Endothelial cell of umbilical vein (primary cell): ENCODE measurements around the gene AQP12A. TPM values are rescaled to one million over a fixed set of nuclear protein-coding genes. Genes with fewer than 3 reads are reported as not detected.

ENCODE experiments used
- BruUV-seq: library from RNA; stranded (reverse); fragments of 400-500 nt; replicated peaks from 2 replicates; lab custom pipeline; 2021; lab: Mats Ljungman, UMichigan
- CTCF ChIA-PET: fragments of 300-600, 350-600 bp; sonication (Branson Sonifier 250); formaldehyde crosslinking; loops from one replicate; lab custom pipeline; 2021; ENCODE audit warnings: antibody characterized with exemption, inconsistent platforms; lab: Charles Lee
- POLR2A ChIA-PET: fragments of 300-600, 350-600 bp; sonication (Branson Sonifier 250); formaldehyde crosslinking; loops from one replicate; lab custom pipeline; 2021; ENCODE audit warnings: antibody characterized with exemption, inconsistent platforms; lab: Charles Lee
- DNase-seq: peaks from one replicate; pipeline ENCODE4 v3.0.0-alpha.2; 2011; ENCODE audit warnings: low read depth, low spot score
- FAIRE-seq: peaks from 2 replicates; lab custom pipeline; 2011; peaks lifted over from hg19 to GRCh38; lab: Jason Lieb, UNC
- H2AFZ ChIP-seq: 2 replicates; pipeline ENCODE4 v1.6.0; 2012; ENCODE audit warnings: low read depth, low read length, control low read depth, inconsistent platforms
- H3K27ac ChIP-seq: 2 replicates; pipeline ENCODE4 v1.5.1; 2011; ENCODE audit warnings: low read depth, mild to moderate bottlenecking, control low read depth, low read length, moderate library complexity; ENCODE audit not compliant: insufficient read depth
- H3K27me3 ChIP-seq, 2 experiments: 2 replicates each; pipeline versions ENCODE4 v1.6.0 to v1.6.1; 2011; ENCODE audit warnings: low read length in 2 of 2, mixed read lengths in 1 of 2; ENCODE audit not compliant: control insufficient read depth in 2 of 2, insufficient read depth in 2 of 2
- H3K36me3 ChIP-seq, 2 experiments: 2 replicates in 1 of 2; 3 replicates in 1 of 2; pipeline ENCODE4 v1.5.1; 2011; ENCODE audit warnings: low read length in 2 of 2, mild to moderate bottlenecking in 1 of 2, moderate library complexity in 1 of 2; ENCODE audit not compliant: control insufficient read depth in 2 of 2, insufficient read depth in 2 of 2; ENCODE audit errors: extremely low read depth in 1 of 2
- H3K4me1 ChIP-seq: 3 replicates; pipeline ENCODE4 v1.5.1; 2011; ENCODE audit warnings: mild to moderate bottlenecking, low read length; ENCODE audit not compliant: control insufficient read depth, insufficient read depth; ENCODE audit errors: extremely low read depth
- H3K4me2 ChIP-seq: 2 replicates; pipeline ENCODE4 v1.6.1; 2011; ENCODE audit warnings: low read length, control low read depth, mixed read lengths; ENCODE audit not compliant: insufficient read depth
- H3K4me3 ChIP-seq, 3 experiments: fragments of 200-600 bp in 1 of 3; sonication (generic), shearing (Covaris generic) in 1 of 3; replicated peaks in 1 of 3; 2 replicates each; pipeline ENCODE4 v1.5.1; 2011 to 2016; ENCODE audit warnings: control low read depth in 3 of 3, low read length in 3 of 3, mild to moderate bottlenecking in 2 of 3, inconsistent platforms in 1 of 3, low read depth in 1 of 3, moderate library complexity in 1 of 3; ENCODE audit not compliant: insufficient read depth in 1 of 3
- H3K79me2 ChIP-seq: 2 replicates; pipeline ENCODE4 v1.6.0; 2012; ENCODE audit warnings: low read length, inconsistent platforms; ENCODE audit not compliant: control insufficient read depth, insufficient read depth
- H3K9ac ChIP-seq: replicated peaks from 2 replicates; pipeline ENCODE3; 2011; ENCODE audit warnings: low read length, control low read depth; ENCODE audit not compliant: insufficient read depth; ENCODE audit errors: extremely low read depth
- H3K9me1 ChIP-seq: replicated peaks from 3 replicates; pipeline ENCODE4 v1.6.0; 2011; ENCODE audit warnings: mild to moderate bottlenecking, low read length; ENCODE audit not compliant: control insufficient read depth, insufficient read depth; ENCODE audit errors: extremely low read depth
- H3K9me3 ChIP-seq: replicated peaks from 2 replicates; pipeline ENCODE4 v1.5.1; 2012; ENCODE audit warnings: low read length, inconsistent platforms; ENCODE audit not compliant: control insufficient read depth, insufficient read depth
- H4K20me1 ChIP-seq: replicated peaks from 2 replicates; pipeline ENCODE3; 2011; ENCODE audit warnings: mild to moderate bottlenecking, low read length; ENCODE audit not compliant: control insufficient read depth, insufficient read depth; ENCODE audit errors: extremely low read depth
- EZH2 ChIP-seq: IDR thresholded peaks from 2 replicates; pipeline ENCODE4 v1.6.1; 2012; ENCODE audit warnings: borderline replicate concordance, low read depth, mild to moderate bottlenecking, moderate library complexity, low read length, inconsistent platforms; ENCODE audit not compliant: severe bottlenecking
- FOS ChIP-seq: IDR thresholded peaks from 2 replicates; pipeline ENCODE4 v1.6.1; 2011; ENCODE audit warnings: mild to moderate bottlenecking, low read length, moderate library complexity, borderline replicate concordance; ENCODE audit not compliant: insufficient read depth
- GATA2 ChIP-seq: IDR thresholded peaks from 2 replicates; pipeline ENCODE4 v1.7.0; 2011; ENCODE audit warnings: low read depth, mild to moderate bottlenecking, moderate library complexity, mixed read lengths, low read length; ENCODE audit not compliant: insufficient read length, insufficient read depth
- JUN ChIP-seq: IDR thresholded peaks from 2 replicates; pipeline ENCODE4 v1.6.1; 2011; ENCODE audit warnings: borderline replicate concordance, low read depth; ENCODE audit not compliant: insufficient read length, insufficient read depth
- MYC ChIP-seq: IDR thresholded peaks from one replicate; pipeline ENCODE4 v1.6.1; 2011; ENCODE audit warnings: mild to moderate bottlenecking, low read depth, low read length
- POLR2A ChIP-seq: IDR thresholded peaks from 2 replicates; pipeline ENCODE4 v1.6.1; 2012; ENCODE audit warnings: low read depth, mild to moderate bottlenecking, control low read depth, low read length
- POLR2AphosphoS5 ChIP-seq: IDR thresholded peaks from 2 replicates; pipeline ENCODE4 v1.6.1; 2012; ENCODE audit warnings: low read depth, mild to moderate bottlenecking, control low read depth, low read length, moderate library complexity; ENCODE audit not compliant: insufficient read depth
- dilution Hi-C: fragments of 300-500 bp; cut with MboI; formaldehyde crosslinking; loops from one replicate; pipeline ENCODE4 v1.15.0; 2019; ENCODE audit warnings: low sequenced_read_pairs; ENCODE audit not compliant: extremely low pct_ligation_motif_present
- intact Hi-C: fragments of 100-400 bp; cut with micrococcal nuclease; formaldehyde crosslinking; loops from one replicate; pipeline ENCODE4 v1.10.0; 2022
- polyA plus RNA-seq, 4 experiments: library from polyadenylated mRNA; depleted of rRNA in 3 of 4; stranded (reverse) in 3 of 4; unstranded in 1 of 4; fragments of >200 nt; gene quantifications; 2 replicates each; pipeline versions ENCODE4 v1.2.1 to v1.2.3, GENCODE V29; 2011 to 2012; ENCODE audit warnings: missing spikeins in 1 of 4
- total RNA-seq: library from RNA; stranded (reverse); gene quantifications from 2 replicates; pipeline ENCODE4 v1.2.3, GENCODE V29; 2021
- TF ChIP-seq, protein P1 (sequence below): IDR thresholded peaks from 2 replicates; pipeline ENCODE4 v1.6.1; 2011; ENCODE audit not compliant: insufficient read depth, insufficient read length
- TF ChIP-seq, protein P2 (sequence below), 2 donors: IDR thresholded peaks; 1 replicate in 1 of 2; 2 replicates in 1 of 2; pipeline ENCODE4 v1.5.1; 2011; ENCODE audit warnings: low read length in 2 of 2, mild to moderate bottlenecking in 2 of 2, moderate library complexity in 2 of 2, control low read depth in 1 of 2, inconsistent platforms in 1 of 2, low read depth in 1 of 2; ENCODE audit not compliant: insufficient read depth in 1 of 2; ENCODE audit errors: extremely low read depth in 1 of 2

The AQP12A gene
- total and polyA plus RNA-seq, 2 donors (not counting 3 experiments of a cell fraction or from before 2014, with no cell fraction given), result not detected

DNA sequence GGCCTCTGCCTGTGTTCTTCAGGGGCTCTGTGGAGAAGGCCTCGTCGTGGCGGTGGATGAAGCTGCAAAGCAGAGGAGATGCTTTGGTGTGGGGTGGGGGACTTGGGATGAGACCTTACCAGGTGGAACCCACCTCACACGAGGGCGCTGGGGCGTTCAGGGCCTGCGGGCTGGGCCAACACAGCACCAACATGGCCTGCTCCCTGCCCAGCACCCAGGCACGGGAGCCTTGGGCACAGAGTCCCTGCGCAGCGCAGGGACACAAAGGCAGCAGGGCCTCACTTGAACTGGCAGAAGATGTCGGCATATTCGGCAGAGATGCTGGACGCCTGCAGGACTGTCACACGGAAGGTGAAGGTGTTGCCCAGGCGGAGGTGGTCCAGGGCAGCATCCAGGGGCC, 53.8 kb downstream of the AQP12A start:
- Histone ChIP-seq H3K4me3 (no peak overlapping the region), H3K27ac (no peak overlapping the region), H3K27me3 (no peaks in the 10 kb centered on the region), H2AFZ (no peak overlapping the region), H4K20me1 (no peaks in the 10 kb centered on the region), H3K9ac (no peak overlapping the region), H3K79me2 (no peaks in the 10 kb centered on the region), H3K9me3 (no peaks in the 10 kb centered on the region), H3K4me1 (no peaks in the 10 kb centered on the region), H3K36me3 (no peaks in the 10 kb centered on the region), H3K9me1 (no peaks in the 10 kb centered on the region), H3K4me2 (no peak overlapping the region)
- DNase-seq (no peak), FAIRE-seq (no peak)
- TF ChIP-seq, protein P1, sequence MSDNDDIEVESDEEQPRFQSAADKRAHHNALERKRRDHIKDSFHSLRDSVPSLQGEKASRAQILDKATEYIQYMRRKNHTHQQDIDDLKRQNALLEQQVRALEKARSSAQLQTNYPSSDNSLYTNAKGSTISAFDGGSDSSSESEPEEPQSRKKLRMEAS, result no peak
- TF ChIP-seq MYC (no peak), POLR2AphosphoS5 (no peak), POLR2A (no peak), FOS (no peak)
- TF ChIP-seq, protein P2, sequence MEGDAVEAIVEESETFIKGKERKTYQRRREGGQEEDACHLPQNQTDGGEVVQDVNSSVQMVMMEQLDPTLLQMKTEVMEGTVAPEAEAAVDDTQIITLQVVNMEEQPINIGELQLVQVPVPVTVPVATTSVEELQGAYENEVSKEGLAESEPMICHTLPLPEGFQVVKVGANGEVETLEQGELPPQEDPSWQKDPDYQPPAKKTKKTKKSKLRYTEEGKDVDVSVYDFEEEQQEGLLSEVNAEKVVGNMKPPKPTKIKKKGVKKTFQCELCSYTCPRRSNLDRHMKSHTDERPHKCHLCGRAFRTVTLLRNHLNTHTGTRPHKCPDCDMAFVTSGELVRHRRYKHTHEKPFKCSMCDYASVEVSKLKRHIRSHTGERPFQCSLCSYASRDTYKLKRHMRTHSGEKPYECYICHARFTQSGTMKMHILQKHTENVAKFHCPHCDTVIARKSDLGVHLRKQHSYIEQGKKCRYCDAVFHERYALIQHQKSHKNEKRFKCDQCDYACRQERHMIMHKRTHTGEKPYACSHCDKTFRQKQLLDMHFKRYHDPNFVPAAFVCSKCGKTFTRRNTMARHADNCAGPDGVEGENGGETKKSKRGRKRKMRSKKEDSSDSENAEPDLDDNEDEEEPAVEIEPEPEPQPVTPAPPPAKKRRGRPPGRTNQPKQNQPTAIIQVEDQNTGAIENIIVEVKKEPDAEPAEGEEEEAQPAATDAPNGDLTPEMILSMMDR (IDR thresholded peaks at IDR 0.05; ENCODE audit: extremely low read depth in 1 of 2, insufficient read depth in 1 of 2, low read depth in 1 of 2, low read length in 2 of 2), result no peak
- intact Hi-C loops (no loop called here), dilution Hi-C loops (no loop called here)
- no TSS peak for BruUV-seq
- CTCF ChIA-PET, result no interaction called here
- POLR2A ChIA-PET, result no interaction called here

DNA sequence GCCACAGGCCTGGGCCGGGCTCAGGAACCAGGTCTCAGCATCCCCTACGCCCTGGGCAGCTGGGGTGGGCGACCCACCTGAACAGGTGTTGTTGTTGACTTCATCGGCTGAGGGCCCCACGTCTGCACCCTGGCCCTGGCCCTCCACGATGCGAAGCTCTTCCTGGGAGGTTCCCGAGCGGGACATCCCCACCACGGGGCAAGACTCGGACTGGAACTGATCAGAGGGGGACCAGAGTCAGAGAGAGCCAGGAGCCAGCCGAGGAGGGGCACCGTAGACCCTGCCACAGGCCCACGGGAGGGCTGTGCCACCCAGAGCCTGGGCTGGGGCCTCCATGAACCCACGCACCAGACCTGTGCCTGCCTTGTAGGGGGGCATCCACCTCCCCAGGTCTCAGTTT, 54.3 kb downstream of the AQP12A start:
- H3K36me3 ChIP-seq, result no peaks in the 10 kb centered on the region
- dilution Hi-C loops (no loop called here), intact Hi-C loops (no loop called here)
- ChIA-PET CTCF (no interaction called here), POLR2A (no interaction called here)
- FAIRE-seq, result no peak
- H3K4me1 ChIP-seq, result no peaks in the 10 kb centered on the region
- no peaks in the 10 kb centered on the region for H3K9me3 ChIP-seq
- no TSS peak for BruUV-seq
- no peak overlapping the region for H2AFZ ChIP-seq
- H3K9ac ChIP-seq, result no peak overlapping the region
- H3K4me2 ChIP-seq, result no peak overlapping the region
- H3K79me2 ChIP-seq, result no peaks in the 10 kb centered on the region
- H3K27ac ChIP-seq, result no peak overlapping the region
- H4K20me1 ChIP-seq, result no peaks in the 10 kb centered on the region
- no peak overlapping the region for H3K4me3 ChIP-seq
- no peaks in the 10 kb centered on the region for H3K9me1 ChIP-seq
- H3K27me3 ChIP-seq, result no peaks in the 10 kb centered on the region
- no peak for DNase-seq
- TF ChIP-seq POLR2A (no peak), MYC (no peak), JUN (no peak), GATA2 (no peak), FOS (no peak), EZH2 (no peak), POLR2AphosphoS5 (no peak)
- TF ChIP-seq, protein P1, result no peak
- TF ChIP-seq, protein P2 (IDR thresholded peaks at IDR 0.05; ENCODE audit: extremely low read depth in 1 of 2, insufficient read depth in 1 of 2, low read depth in 1 of 2, low read length in 2 of 2), result no peak
